GM20431 (cell line): ENCODE measurements around the gene ARL4D.
"Not testable (repeated sequence)": the region's sequence is repeated elsewhere in the genome, so short reads cannot be mapped to it uniquely, and the experiment has no call there.

Experiments used
- in situ Hi-C: fragments of 300-500 bp; cut with MseI, MboI; formaldehyde crosslinking; loops from one replicate; pipeline ENCODE4 v1.15.0; 2020; ENCODE audit warnings: low sequenced_read_pairs; ENCODE audit not compliant: unreplicated experiment

ARL4D gene

GRCh38 chr17:43418441-43419374, 19.9 kb downstream of the ARL4D start:
- in situ Hi-C loops, result no loop called here

GRCh38 chr17:43419375-43419882, 20.6 kb downstream of the ARL4D start:
- in situ Hi-C loops, result not testable (repeated sequence)

- in situ Hi-C loops, result no loop called here
These were observed 25.1 kb downstream of the ARL4D start for GRCh38 chr17:43423777-43424455.

- in situ Hi-C loops, result no loop called here
These were observed 28.7 kb downstream of the ARL4D start for GRCh38 chr17:43427362-43428043.

GRCh38 chr17:43428524-43428923, 29.7 kb downstream of the ARL4D start:
- in situ Hi-C loops, result no loop called here

- in situ Hi-C loops, result no loop called here
These were observed 32.3 kb downstream of the ARL4D start for GRCh38 chr17:43430936-43431713.

- in situ Hi-C loops, result no loop called here
These were observed 33.1 kb downstream of the ARL4D start for GRCh38 chr17:43431714-43432523.

GRCh38 chr17:43434902-43435319, 36.1 kb downstream of the ARL4D start:
- in situ Hi-C loops, result no loop called here

GRCh38 chr17:43437756-43438155, 39.0 kb downstream of the ARL4D start:
- in situ Hi-C loops, result no loop called here

GRCh38 chr17:43438626-43439025, 39.8 kb downstream of the ARL4D start:
- in situ Hi-C loops, result no loop called here

GRCh38 chr17:43439041-43439440, 40.2 kb downstream of the ARL4D start:
- in situ Hi-C loops, result no loop called here

- in situ Hi-C loops, result no loop called here
These were observed 43.9 kb downstream of the ARL4D start for GRCh38 chr17:43442711-43443110.

- in situ Hi-C loops, result no loop called here
These were observed 44.6 kb downstream of the ARL4D start for GRCh38 chr17:43443381-43443780.

- in situ Hi-C loops, result no loop called here
These were observed 45.6 kb downstream of the ARL4D start for GRCh38 chr17:43444223-43445008.

GRCh38 chr17:43445009-43445589, 46.3 kb downstream of the ARL4D start:
- in situ Hi-C loops, result no loop called here

GRCh38 chr17:43446773-43447172, 48.0 kb downstream of the ARL4D start:
- in situ Hi-C loops, result no loop called here

GRCh38 chr17:43448720-43449469, 50.1 kb downstream of the ARL4D start:
- in situ Hi-C loops, result no loop called here
